ENCODE results near the gene MAP1LC3B. TPM values are rescaled to one million over a fixed set of nuclear protein-coding genes. Genes with fewer than 3 reads are reported as not detected.
A peak's percentile ranks its signal among the peaks of the same experiment; 100 is the strongest.

The MAP1LC3B gene
- total and polyA plus RNA-seq, 2 of the 8 experiments (the other 6 are each of a cell fraction or from before 2014, with no cell fraction given), result 29.5 to 48.5 TPM

GRCh38 chr16:87382023-87382785 lies 9.9 kb upstream of the MAP1LC3B start:
- Histone ChIP-seq H3K9ac (replicated peaks in 1 of 4; ENCODE audit: extremely low read depth in 1 of 4, low read depth in 3 of 4, low read length in 3 of 4) (no peak overlapping the region), H3K4me1 (replicated peaks in 1 of 4; ENCODE audit: control insufficient read depth in 3 of 4, insufficient read depth in 4 of 4, low read length in 3 of 4) (no peaks in the 10 kb centered on the region; a peak in 1 of 7 replicates), H2BK15ac (ENCODE audit: low read length) (no peak overlapping the region), H3K4me3 (ENCODE audit: extremely low read depth in 1 of 4, insufficient read depth in 2 of 4, low read depth in 3 of 4, low read length in 4 of 4) (peak overlapping the region; percentile 74 to 87 (median 76)), H4K8ac (ENCODE audit: extremely low read depth, insufficient read depth, low read length) (no peak overlapping the region), H4K5ac (ENCODE audit: insufficient read length, low read depth, low read length) (no peak overlapping the region), H2BK20ac (ENCODE audit: low read length) (no peak overlapping the region), H3K9me3 (ENCODE audit: insufficient read depth in 2 of 2, low read depth in 1 of 2, low read length in 1 of 2) (no peaks in the 10 kb centered on the region), H2BK12ac (ENCODE audit: low read depth, low read length) (no peak overlapping the region), H3K36me3 (ENCODE audit: control insufficient read depth in 2 of 4, insufficient read depth in 4 of 4, low read length in 3 of 4) (no peaks in the 10 kb centered on the region), H2AFZ (ENCODE audit: low read length) (no peak overlapping the region), H3K56ac (replicated peaks; ENCODE audit: insufficient read length, low read depth, low read length) (no peak overlapping the region), H4K91ac (replicated peaks; ENCODE audit: insufficient read length, low read length) (no peak overlapping the region), H4K20me1 (replicated peaks in 1 of 2; ENCODE audit: control insufficient read depth in 1 of 2, insufficient read depth in 2 of 2, low read length in 2 of 2) (peaks cover 4 to 15% of the 10 kb centered on the region in 2 experiments), H2BK5ac (ENCODE audit: low read depth, low read length) (no peak overlapping the region), H3K79me2 (ENCODE audit: control insufficient read depth in 1 of 2, insufficient read depth in 2 of 2, low read length in 2 of 2) (peaks cover 0 to 40% of the 10 kb centered on the region in 2 experiments; a peak in 3 of 4 replicates), H3K18ac (ENCODE audit: extremely low read depth, low read length) (no peak overlapping the region), H3K14ac (ENCODE audit: insufficient read length) (no peak overlapping the region), H2AK5ac (ENCODE audit: low read depth, low read length) (no peak overlapping the region), H3K27ac (ENCODE audit: low read depth, low read length) (no peak overlapping the region), H3K4me2 (ENCODE audit: insufficient read depth in 1 of 2, low read depth in 2 of 2, low read length in 2 of 2) (peak overlapping the region; percentile 67 to 87), H3K23ac (ENCODE audit: insufficient read length) (no peak overlapping the region), H3K23me2 (ENCODE audit: low read depth, low read length) (peaks cover 5% of the 10 kb centered on the region; the same call in 1 of the 2 replicates), H3K27me3 (replicated peaks in 1 of 4; ENCODE audit: control insufficient read depth in 3 of 4, extremely low read depth in 1 of 4, insufficient read depth in 3 of 4, low read length in 3 of 4) (no peaks in the 10 kb centered on the region), H2BK120ac (replicated peaks; ENCODE audit: low read depth, low read length) (no peak overlapping the region), H3K79me1 (ENCODE audit: low read depth, low read length) (peaks cover 5% of the 10 kb centered on the region), H3K4ac (replicated peaks; ENCODE audit: insufficient read length, low read depth, low read length) (no peak overlapping the region)
- POLR2A ChIA-PET (ENCODE audit: partially characterized antibody), result interaction anchor here (1.4 to 3.0 kb wide), 3 partner anchors 12 to 25 kb away, joined by 4 to 31 read pairs (median 8); partner anchors contain the start of gene MAP1LC3B
- CTCF ChIA-PET (ENCODE audit: partially characterized antibody), result interaction anchor here (1.2 to 2.6 kb wide), 4 partner anchors 11 to 65 kb away, joined by 3 to 8 read pairs (median 6); partner anchors contain the start of gene C16orf95
- no peak for DNase-seq (ENCODE audit: low read depth in 1 of 2, low spot score in 2 of 2)
- 66% methylated on average over 16 of the region's 17 CpGs; no CpG with 5 or more reads in 1 of the 2 experiments for WGBS, 2 experiments (ENCODE audit: extremely low coverage in 1 of 2, insufficient coverage in 1 of 2, insufficient read length in 1 of 2, insufficient replicate concordance in 2 of 2, low coverage in 1 of 2, low lambda C conversion rate in 2 of 2, missing lambda C conversion rate in 1 of 2)
- FAIRE-seq, result no peak
- TF ChIP-seq MAFK (IDR thresholded peaks at IDR 0.05; ENCODE audit: low read depth, low read length) (no peak), BRCA1 (IDR thresholded peaks at IDR 0.05; ENCODE audit: low read depth, low read length) (no peak), YY1 (IDR thresholded peaks at IDR 0.05; ENCODE audit: low read depth, low read length) (no peak), KDM5A (IDR thresholded peaks at IDR 0.05; ENCODE audit: low read length) (no peak), E2F6 (IDR thresholded peaks at IDR 0.05) (no peak), POLR2AphosphoS5 (IDR thresholded peaks at IDR 0.05; ENCODE audit: low read depth, low read length) (no peak), CHD1 (IDR thresholded peaks at IDR 0.05; ENCODE audit: low read depth, low read length) (no peak), SIN3A (conservative IDR thresholded peaks at IDR 0.05 in 1 of 2, IDR thresholded peaks at IDR 0.05 in 1 of 2; ENCODE audit: low read depth in 1 of 2, low read length in 2 of 2) (no peak), CHD2 (IDR thresholded peaks at IDR 0.05; ENCODE audit: low read length) (no peak), BCL11A (IDR thresholded peaks at IDR 0.05; ENCODE audit: low read depth in 2 of 2, low read length in 2 of 2) (no peak), SIX5 (IDR thresholded peaks at IDR 0.05; ENCODE audit: low read depth, low read length) (no peak), KDM1A (IDR thresholded peaks at IDR 0.05; ENCODE audit: borderline replicate concordance, low read length) (no peak)
